Progenitor cell of endocrine pancreas (in vitro differentiated cells): ENCODE results near the gene SLC27A5. TPM values are rescaled to one million over a fixed set of nuclear protein-coding genes. Genes with fewer than 3 reads are reported as not detected.
"Not testable (repeated sequence)": the region's sequence is repeated elsewhere in the genome, so short reads cannot be mapped to it uniquely, and the experiment has no call there.

Experiments used
- DNase-seq: peaks from one replicate; pipeline ENCODE4 v3.0.0; 2021; ENCODE audit warnings: low spot score; ENCODE audit not compliant: unreplicated experiment
- H3K27ac Mint-ChIP-seq: 2 replicates; pipeline ENCODE4 v1.8.0; 2021; ENCODE audit warnings: mild to moderate bottlenecking, moderate library complexity, mixed read lengths
- H3K27me3 Mint-ChIP-seq: 2 replicates; pipeline ENCODE4 v1.8.0; 2021; ENCODE audit warnings: mixed read lengths
- H3K36me3 Mint-ChIP-seq: 2 replicates; pipeline ENCODE4 v1.8.0; 2022; ENCODE audit warnings: mixed read lengths; ENCODE audit not compliant: insufficient read depth
- H3K4me1 Mint-ChIP-seq: 2 replicates; pipeline ENCODE4 v1.8.0; 2021; ENCODE audit warnings: low read depth, mixed read lengths
- H3K4me3 Mint-ChIP-seq: 2 replicates; pipeline ENCODE4 v1.8.0; 2021; ENCODE audit warnings: low read depth, mild to moderate bottlenecking, moderate library complexity, mixed read lengths
- H3K9me3 Mint-ChIP-seq: 2 replicates; pipeline ENCODE4 v1.8.0; 2021; ENCODE audit warnings: low read depth, mixed read lengths
- total RNA-seq: library from RNA; stranded (reverse); gene quantifications from 2 replicates; pipeline ENCODE4 v1.2.1, GENCODE V29; 2021
- TF ChIP-seq, protein P1 (sequence below): fragments of 200-600 bp; sonication (generic); IDR thresholded peaks from one replicate; pipeline ENCODE4 v1.5.0; 2021; ENCODE audit warnings: antibody characterized with exemption, mild to moderate bottlenecking; ENCODE audit not compliant: unreplicated experiment

Gene SLC27A5
- total RNA-seq, 1 donor from 2014 or later = 9.9 TPM

DNA sequence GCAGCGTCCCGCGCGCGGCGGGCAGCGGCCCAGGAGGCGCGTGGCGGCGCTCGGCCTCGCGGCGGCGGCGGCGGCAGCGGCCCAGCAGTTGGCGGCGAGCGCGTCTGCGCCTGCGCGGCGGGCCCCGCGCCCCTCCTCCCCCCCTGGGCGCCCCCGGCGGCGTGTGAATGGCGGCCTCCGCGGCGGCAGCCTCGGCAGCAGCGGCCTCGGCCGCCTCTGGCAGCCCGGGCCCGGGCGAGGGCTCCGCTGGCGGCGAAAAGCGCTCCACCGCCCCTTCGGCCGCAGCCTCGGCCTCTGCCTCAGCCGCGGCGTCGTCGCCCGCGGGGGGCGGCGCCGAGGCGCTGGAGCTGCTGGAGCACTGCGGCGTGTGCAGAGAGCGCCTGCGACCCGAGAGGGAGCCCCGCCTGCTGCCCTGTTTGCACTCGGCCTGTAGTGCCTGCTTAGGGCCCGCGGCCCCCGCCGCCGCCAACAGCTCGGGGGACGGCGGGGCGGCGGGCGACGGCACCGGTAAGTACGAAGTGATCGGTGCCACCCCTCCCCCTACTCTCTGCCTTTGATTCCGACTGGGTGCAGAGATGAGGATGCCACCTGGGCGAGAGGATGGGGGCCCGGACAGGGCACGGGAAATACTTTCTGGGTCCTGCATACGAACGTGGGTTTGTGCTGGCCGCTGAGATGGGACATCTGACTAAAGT is 32.9 kb upstream of the SLC27A5 start:
- Mint-ChIP-seq H3K27ac (peak overlapping the region; percentile 100), H3K9me3 (no peaks in the 10 kb centered on the region), H3K27me3 (peaks cover 8% of the 10 kb centered on the region), H3K36me3 (peaks cover 16% of the 10 kb centered on the region), H3K4me3 (peak overlapping the region; percentile 96), H3K4me1 (peaks cover 21% of the 10 kb centered on the region)
- peak; percentile 61 for DNase-seq
- TF ChIP-seq, protein P1, sequence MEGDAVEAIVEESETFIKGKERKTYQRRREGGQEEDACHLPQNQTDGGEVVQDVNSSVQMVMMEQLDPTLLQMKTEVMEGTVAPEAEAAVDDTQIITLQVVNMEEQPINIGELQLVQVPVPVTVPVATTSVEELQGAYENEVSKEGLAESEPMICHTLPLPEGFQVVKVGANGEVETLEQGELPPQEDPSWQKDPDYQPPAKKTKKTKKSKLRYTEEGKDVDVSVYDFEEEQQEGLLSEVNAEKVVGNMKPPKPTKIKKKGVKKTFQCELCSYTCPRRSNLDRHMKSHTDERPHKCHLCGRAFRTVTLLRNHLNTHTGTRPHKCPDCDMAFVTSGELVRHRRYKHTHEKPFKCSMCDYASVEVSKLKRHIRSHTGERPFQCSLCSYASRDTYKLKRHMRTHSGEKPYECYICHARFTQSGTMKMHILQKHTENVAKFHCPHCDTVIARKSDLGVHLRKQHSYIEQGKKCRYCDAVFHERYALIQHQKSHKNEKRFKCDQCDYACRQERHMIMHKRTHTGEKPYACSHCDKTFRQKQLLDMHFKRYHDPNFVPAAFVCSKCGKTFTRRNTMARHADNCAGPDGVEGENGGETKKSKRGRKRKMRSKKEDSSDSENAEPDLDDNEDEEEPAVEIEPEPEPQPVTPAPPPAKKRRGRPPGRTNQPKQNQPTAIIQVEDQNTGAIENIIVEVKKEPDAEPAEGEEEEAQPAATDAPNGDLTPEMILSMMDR = no peak

DNA sequence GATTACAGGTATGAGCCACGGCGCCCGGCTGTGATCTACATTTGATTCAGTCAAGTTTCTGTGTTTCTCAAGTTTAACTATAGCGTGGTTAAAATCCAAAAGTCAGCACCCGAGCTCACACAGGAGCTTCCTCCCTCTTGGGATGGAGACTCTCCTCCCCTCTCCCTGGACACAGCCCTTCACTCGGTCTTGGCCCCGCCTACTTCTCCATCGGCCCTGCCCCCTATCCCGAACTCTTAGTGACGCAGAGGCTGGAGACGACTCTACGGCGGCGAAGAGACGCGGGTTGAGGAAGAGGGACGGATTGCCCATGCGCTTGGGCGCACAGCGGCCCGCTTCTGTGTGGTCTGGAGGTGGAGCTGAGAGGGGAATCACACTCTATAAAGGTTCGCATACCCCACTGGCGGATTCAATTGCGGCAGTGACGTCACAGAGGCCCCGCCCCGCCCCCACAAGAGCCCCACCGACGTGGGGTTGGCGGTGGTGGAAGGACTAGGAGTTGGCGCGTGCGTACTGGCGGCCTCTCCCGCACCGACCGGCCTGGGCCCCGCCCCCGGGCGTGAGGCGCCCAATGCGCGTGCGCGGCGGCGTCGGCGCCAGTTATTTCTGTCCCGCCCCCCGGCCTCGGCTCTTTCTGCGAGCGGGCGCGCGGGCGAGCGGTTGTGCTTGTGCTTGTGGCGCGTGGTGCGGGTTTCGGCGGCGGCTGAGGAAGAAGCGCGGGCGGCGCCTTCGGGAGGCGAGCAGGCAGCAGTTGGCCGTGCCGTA is 32.2 kb upstream of the SLC27A5 start, which contains the start of gene TRIM28:
Gene TRIM28, plus strand, starts transcription at position 239 of the 765 bp plus-strand sequence. CDS start 694 bp downstream, outside the sequence.
- TF ChIP-seq, protein P1 = no peak
- no peaks in the 10 kb centered on the region for H3K9me3 Mint-ChIP-seq
- peak within 1 kb of the TSS; percentile 96 for H3K4me3 Mint-ChIP-seq
- peaks cover 21% of the 10 kb centered on the region for H3K4me1 Mint-ChIP-seq
- peaks cover 13% of the 10 kb centered on the region for H3K27me3 Mint-ChIP-seq
- peak within 1 kb of the TSS; percentile 100 for H3K27ac Mint-ChIP-seq
- peaks cover 15% of the 10 kb centered on the region for H3K36me3 Mint-ChIP-seq
- peak; percentile 99 for DNase-seq

DNA sequence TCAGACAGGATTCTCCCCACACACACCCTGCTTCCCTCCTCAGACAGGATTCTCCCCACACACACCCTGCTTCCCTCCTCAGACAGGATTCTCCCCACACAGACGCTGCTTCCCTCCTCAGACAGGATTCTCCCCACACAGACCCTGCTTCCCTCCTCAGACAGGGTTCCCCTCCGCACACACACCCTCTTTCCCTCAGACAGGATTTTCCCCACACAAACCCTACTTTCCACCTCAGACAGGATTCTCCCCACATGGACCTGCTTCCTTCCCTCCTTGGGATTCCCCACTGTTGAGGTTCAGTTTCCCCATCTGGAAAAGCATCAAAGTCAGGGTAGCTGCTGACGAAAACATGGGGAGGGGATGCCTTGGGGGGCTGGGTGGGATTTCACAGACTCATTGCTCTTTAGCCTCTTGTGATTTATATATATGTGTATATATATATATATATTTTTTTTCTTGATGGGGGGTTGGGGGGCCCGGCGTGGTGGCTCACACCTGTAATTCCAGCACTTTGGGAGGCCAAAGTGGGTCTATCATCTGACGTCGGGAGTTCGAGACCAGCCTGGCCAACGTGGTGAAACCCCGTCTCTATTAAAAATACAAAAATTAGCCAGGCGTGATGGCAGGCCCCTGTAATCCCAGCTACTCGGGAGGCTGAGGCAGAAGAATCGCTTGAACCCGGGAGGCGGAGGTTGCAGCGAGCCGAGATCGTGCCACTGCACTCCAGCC is 31.0 kb upstream of the SLC27A5 start:
- not testable (repeated sequence) for H3K4me3 Mint-ChIP-seq, H3K9me3 Mint-ChIP-seq, DNase-seq
- H3K36me3 Mint-ChIP-seq = peaks cover 10% of the 10 kb centered on the region
- peaks cover 25% of the 10 kb centered on the region for H3K4me1 Mint-ChIP-seq
- H3K27ac Mint-ChIP-seq = peak overlapping the region; percentile 62
- peaks cover 13% of the 10 kb centered on the region for H3K27me3 Mint-ChIP-seq

DNA sequence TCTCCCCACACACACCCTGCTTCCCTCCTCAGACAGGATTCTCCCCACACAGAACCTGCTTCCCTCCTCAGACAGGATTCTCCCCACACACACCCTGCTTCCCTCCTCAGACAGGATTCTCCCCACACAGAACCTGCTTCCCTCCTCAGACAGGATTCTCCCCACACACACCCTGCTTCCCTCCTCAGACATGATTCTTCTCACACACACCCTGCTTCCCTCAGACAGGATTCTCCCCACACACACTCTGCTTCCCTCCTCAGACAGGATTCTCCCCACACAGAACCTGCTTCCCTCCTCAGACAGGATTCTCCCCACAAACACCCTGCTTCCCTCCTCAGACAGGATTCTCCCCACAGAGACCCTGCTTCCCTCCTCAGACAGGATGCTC is 27.4 kb upstream of the SLC27A5 start:
- H3K27ac Mint-ChIP-seq = peak overlapping the region; percentile 95
- not testable (repeated sequence) for H3K4me1 Mint-ChIP-seq, H3K4me3 Mint-ChIP-seq, H3K9me3 Mint-ChIP-seq, DNase-seq, H3K36me3 Mint-ChIP-seq
- H3K27me3 Mint-ChIP-seq = peaks cover 13% of the 10 kb centered on the region

DNA sequence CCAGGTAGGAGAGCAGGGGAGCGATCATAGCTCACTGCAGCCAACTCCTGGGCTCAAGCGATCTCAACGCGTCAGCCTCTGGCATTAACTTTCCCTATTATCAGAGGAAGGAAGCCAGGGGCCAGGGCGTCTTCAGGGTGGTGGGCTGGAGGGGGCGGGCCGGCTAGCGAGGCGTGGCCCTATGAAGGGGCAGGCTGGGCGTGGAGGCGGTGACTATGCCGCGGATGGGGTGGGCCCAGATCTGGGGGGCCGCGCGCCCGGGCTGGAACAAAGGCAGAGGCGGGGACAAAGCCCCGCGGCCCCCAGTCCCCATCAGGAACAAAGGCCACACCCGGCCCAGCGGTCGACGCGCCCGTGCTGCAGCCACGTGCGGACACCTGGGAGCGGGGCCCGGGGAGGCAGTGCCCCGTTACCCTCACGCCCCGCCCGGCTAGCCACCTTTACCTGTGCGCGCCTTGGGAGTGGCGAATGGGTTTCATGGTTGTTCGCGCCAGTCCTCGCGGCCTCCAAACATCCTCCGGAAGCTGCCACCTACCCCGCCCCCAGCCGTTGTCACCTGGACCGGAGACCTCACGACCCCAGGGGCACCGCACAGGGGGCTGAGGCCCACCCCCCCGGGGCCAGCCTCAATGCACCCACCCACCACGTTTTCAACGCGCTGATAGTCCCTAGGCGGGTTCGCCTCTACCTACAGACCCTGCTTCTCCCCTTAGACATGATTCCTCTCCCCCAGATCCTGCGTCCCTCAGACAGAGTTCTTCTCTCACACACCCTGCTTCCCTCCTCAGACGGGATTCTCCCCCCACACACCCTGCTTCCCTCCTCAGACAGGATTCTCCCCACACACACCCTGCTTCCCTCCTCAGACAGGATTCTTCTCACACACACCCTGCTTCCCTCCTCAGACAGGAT is 26.7 kb upstream of the SLC27A5 start:
- H3K27ac Mint-ChIP-seq = peak overlapping the region; percentile 99
- peak overlapping the region; percentile 77 for H3K4me3 Mint-ChIP-seq
- peaks cover 5% of the 10 kb centered on the region for H3K4me1 Mint-ChIP-seq
- no peaks in the 10 kb centered on the region for H3K9me3 Mint-ChIP-seq
- TF ChIP-seq, protein P1 = no peak
- peaks cover 10% of the 10 kb centered on the region for H3K27me3 Mint-ChIP-seq
- no peaks in the 10 kb centered on the region for H3K36me3 Mint-ChIP-seq
- DNase-seq = peak; percentile 73
